Measurements from ENCODE around the gene TALDO1. TPM values are rescaled to one million over a fixed set of nuclear protein-coding genes. Genes with fewer than 3 reads are reported as not detected.

The TALDO1 gene
- total RNA-seq, 2 donors from 2014 or later = 90.3 to 111 TPM

DNA sequence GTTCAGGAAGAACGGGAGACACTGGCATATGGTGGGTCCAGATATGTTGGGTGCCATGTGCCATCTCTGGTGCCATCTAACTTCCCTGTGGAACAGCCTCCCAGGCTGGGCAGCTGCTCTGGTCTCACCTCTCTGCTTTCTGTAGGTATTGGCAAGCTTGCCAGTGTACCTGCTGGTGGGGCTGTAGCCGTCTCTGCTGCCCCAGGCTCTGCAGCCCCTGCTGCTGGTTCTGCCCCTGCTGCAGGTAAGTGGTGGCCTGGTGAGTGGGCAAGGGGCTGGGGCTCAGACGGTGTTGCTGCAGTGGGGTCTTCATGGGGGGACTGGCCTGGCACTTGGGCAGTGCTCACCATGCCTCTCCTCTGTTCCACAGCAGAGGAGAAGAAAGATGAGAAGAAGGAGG is 65.1 kb downstream of the TALDO1 start:
- Histone ChIP-seq H3K36me3 (peaks cover 30% of the 10 kb centered on the region), H3K27me3 (no peaks in the 10 kb centered on the region), H3K4me1 (peaks cover 0 to 32% of the 10 kb centered on the region in 2 donors), H3K4me3 (no peak overlapping the region), H3K27ac (no peak overlapping the region), H3K9me3 (no peaks in the 10 kb centered on the region)
- no peak for DNase-seq (ENCODE audit: low spot score)
- TF ChIP-seq, protein P1, sequence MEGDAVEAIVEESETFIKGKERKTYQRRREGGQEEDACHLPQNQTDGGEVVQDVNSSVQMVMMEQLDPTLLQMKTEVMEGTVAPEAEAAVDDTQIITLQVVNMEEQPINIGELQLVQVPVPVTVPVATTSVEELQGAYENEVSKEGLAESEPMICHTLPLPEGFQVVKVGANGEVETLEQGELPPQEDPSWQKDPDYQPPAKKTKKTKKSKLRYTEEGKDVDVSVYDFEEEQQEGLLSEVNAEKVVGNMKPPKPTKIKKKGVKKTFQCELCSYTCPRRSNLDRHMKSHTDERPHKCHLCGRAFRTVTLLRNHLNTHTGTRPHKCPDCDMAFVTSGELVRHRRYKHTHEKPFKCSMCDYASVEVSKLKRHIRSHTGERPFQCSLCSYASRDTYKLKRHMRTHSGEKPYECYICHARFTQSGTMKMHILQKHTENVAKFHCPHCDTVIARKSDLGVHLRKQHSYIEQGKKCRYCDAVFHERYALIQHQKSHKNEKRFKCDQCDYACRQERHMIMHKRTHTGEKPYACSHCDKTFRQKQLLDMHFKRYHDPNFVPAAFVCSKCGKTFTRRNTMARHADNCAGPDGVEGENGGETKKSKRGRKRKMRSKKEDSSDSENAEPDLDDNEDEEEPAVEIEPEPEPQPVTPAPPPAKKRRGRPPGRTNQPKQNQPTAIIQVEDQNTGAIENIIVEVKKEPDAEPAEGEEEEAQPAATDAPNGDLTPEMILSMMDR (IDR thresholded peaks at IDR 0.05) = no peak

DNA sequence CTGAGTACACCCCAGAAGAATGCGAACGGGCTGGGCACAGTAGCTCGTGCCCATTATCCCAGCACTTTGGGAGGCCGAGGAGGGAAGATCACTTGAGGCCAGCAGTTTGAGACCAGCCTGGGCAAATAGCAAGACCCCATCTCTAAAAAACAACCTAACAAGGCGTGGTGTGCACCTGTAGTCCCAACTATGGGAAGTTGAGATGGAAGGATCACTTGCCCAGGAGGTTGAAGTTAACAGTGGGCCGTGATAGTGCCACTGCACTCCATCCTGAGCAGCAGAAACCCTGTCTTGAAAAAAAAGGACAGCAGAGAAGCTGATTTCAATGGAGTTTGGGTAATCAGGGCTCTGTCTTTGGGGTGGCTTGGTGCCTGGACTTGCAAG is 65.8 kb downstream of the TALDO1 start:
- peaks cover 0 to 29% of the 10 kb centered on the region in 2 donors for H3K4me1 ChIP-seq
- no peaks in the 10 kb centered on the region for H3K27me3 ChIP-seq
- no peak for DNase-seq (ENCODE audit: low spot score)
- no peak overlapping the region for H3K4me3 ChIP-seq
- peaks cover 30% of the 10 kb centered on the region for H3K36me3 ChIP-seq
- TF ChIP-seq, protein P1 (IDR thresholded peaks at IDR 0.05) = no peak
- H3K27ac ChIP-seq = no peak overlapping the region
- H3K9me3 ChIP-seq = no peaks in the 10 kb centered on the region

DNA sequence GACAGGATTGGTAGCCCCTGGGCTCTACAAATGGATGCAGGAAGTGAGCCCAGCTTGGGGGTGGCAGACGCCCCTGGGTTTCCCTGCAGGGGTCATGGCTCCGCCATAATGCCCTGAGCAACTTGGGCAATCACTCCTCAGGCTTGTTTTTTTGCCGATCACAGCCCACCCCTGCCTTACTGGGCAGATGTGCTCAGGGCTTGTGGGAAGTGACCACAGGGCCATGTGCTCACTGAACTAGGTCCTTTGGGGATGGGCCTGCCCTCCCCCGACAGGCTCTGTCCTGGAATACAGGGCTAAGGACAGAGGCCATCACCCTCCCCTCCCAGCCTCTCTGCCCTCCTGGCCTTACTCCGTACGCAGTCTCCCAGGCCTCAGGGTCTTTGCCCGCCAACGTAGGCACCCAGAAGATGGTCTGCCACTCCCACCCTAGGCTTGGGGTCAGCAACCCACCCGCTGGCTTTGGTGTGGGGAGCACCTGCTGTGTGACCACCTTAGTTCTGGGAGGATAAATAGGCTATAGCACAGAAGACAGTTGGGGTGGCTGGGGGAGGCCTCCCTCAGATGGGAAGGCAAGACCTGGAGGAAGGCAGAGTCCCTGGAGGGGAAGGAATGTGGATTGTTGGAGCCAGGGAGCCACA is 66.3 kb downstream of the TALDO1 start:
- H3K27me3 ChIP-seq = no peaks in the 10 kb centered on the region
- no peak overlapping the region for H3K4me3 ChIP-seq
- no peak for DNase-seq (ENCODE audit: low spot score)
- H3K27ac ChIP-seq = no peak overlapping the region
- H3K36me3 ChIP-seq = peaks cover 30% of the 10 kb centered on the region
- H3K4me1 ChIP-seq = peaks cover 0 to 27% of the 10 kb centered on the region in 2 donors
- H3K9me3 ChIP-seq = no peaks in the 10 kb centered on the region
- TF ChIP-seq, protein P1 (IDR thresholded peaks at IDR 0.05) = no peak

Other genes starting within 250 kb of the TALDO1 start
- 100 to 1,000 TPM; 185 to 248 TPM for gene RNH1, start 240.2 kb upstream of the TALDO1 start, total RNA-seq
- gene HRAS, start 211.9 kb upstream of the TALDO1 start, total RNA-seq = 10 to 100 TPM; 31.7 to 48.1 TPM
- under 1 TPM; 0.12 to 0.15 TPM for gene LRRC56, start 209.9 kb upstream of the TALDO1 start, total RNA-seq
- under 1 TPM; 0.33 to 0.86 TPM for gene LMNTD2, start 186.7 kb upstream of the TALDO1 start, total RNA-seq
- gene RASSF7, start 186.5 kb upstream of the TALDO1 start, total RNA-seq = 10 to 100 TPM in 1 of 2 donors, 1 to 10 TPM in 1; 8.5 to 13.0 TPM
- 10 to 100 TPM; 12.4 to 14.2 TPM for gene PHRF1, start 171.0 kb upstream of the TALDO1 start, total RNA-seq
- 10 to 100 TPM in 1 of 2 donors, 1 to 10 TPM in 1; 9.6 to 14.9 TPM for gene IRF7, start 131.5 kb upstream of the TALDO1 start, total RNA-seq
- gene CDHR5, start 122.5 kb upstream of the TALDO1 start, total RNA-seq = not detected
- not detected for gene SCT, start 120.3 kb upstream of the TALDO1 start, total RNA-seq
- gene DRD4, start 110.2 kb upstream of the TALDO1 start, total RNA-seq = not detected
- gene DEAF1, start 52.2 kb upstream of the TALDO1 start, total RNA-seq = 10 to 100 TPM; 15.5 to 26.6 TPM
- 10 to 100 TPM; 12.5 to 20.7 TPM for gene TMEM80, start 51.6 kb upstream of the TALDO1 start, total RNA-seq
- gene EPS8L2, start 41.2 kb upstream of the TALDO1 start, total RNA-seq = 1 to 10 TPM; 4.7 to 7.5 TPM
- 10 to 100 TPM; 13.3 to 29.8 TPM for gene GATD1, start 30.0 kb downstream of the TALDO1 start, total RNA-seq
- gene CEND1, start 42.6 kb downstream of the TALDO1 start, total RNA-seq = 1 to 10 TPM in 1 of 2 donors, not detected in 1; 1.1 TPM
- gene SLC25A22, start 50.8 kb downstream of the TALDO1 start, total RNA-seq = 1 to 10 TPM; 2.7 to 5.6 TPM
- gene PIDD1, start 57.8 kb downstream of the TALDO1 start, total RNA-seq = 10 to 100 TPM in 1 of 2 donors, 1 to 10 TPM in 1; 6.0 to 12.1 TPM
- gene RPLP2, start 62.5 kb downstream of the TALDO1 start, total RNA-seq = 100 to 1,000 TPM; 145 to 384 TPM
- gene PNPLA2, start 71.5 kb downstream of the TALDO1 start, total RNA-seq = 100 to 1,000 TPM in 1 of 2 donors, 10 to 100 TPM in 1; 94.4 to 123 TPM
- 10 to 100 TPM; 15.6 to 29.7 TPM for gene CRACR2B, start 80.5 kb downstream of the TALDO1 start, total RNA-seq
- gene CD151, start 85.5 kb downstream of the TALDO1 start, total RNA-seq = 100 to 1,000 TPM; 322 to 710 TPM
- 100 to 1,000 TPM in 1 of 2 donors, 10 to 100 TPM in 1; 54.5 to 132 TPM for gene POLR2L, start 95.1 kb downstream of the TALDO1 start, total RNA-seq
- gene TSPAN4, start 95.4 kb downstream of the TALDO1 start, total RNA-seq = 10 to 100 TPM; 37.2 to 81.0 TPM
- 10 to 100 TPM; 46.9 to 78.7 TPM for gene CHID1, start 163.3 kb downstream of the TALDO1 start, total RNA-seq
- 10 to 100 TPM; 28.8 to 41.7 TPM for gene AP2A2, start 178.4 kb downstream of the TALDO1 start, total RNA-seq

All from right atrium auricular region (tissue), 2 donors.